GM12878 (cell line): Measurements from ENCODE around the gene SLC17A6. TPM values are rescaled to one million over a fixed set of nuclear protein-coding genes. Genes with fewer than 3 reads are reported as not detected.

Experiments
- ATAC-seq: fragments of 200-7000 bp; cut with Tn5 transposase; 3 replicates; pipeline ENCODE4 v1.9.1; 2020; ENCODE audit warnings: mild to moderate bottlenecking, moderate library complexity
- BruUV-seq: library from RNA; stranded (reverse); fragments of 400-500 nt; replicated peaks from 2 replicates; lab custom pipeline; 2021; lab: Mats Ljungman, UMichigan
- CTCF ChIA-PET: fragments of 300-600 bp; sonication (Branson Sonifier 250); formaldehyde crosslinking; extraction: SDS; loops from one replicate; lab custom pipeline; 2021; ENCODE audit warnings: inconsistent platforms; lab: Yijun Ruan, JAX
- POLR2A ChIA-PET: fragments of 350-600 bp; formaldehyde crosslinking; extraction: SDS; loops from one replicate; lab custom pipeline; 2021; ENCODE audit warnings: inconsistent platforms; lab: Charles Lee
- RAD21 ChIA-PET: fragments of 300-600 bp; sonication (Branson Sonifier 250); formaldehyde crosslinking; loops from one replicate; lab custom pipeline; 2023; ENCODE audit warnings: antibody characterized with exemption; ENCODE audit not compliant: unreplicated experiment; lab: Charles Lee
- SMC1A ChIA-PET: fragments of 300-600 bp; sonication (Branson Sonifier 250); formaldehyde crosslinking; loops from one replicate; lab custom pipeline; 2023; ENCODE audit not compliant: unreplicated experiment, uncharacterized antibody; lab: Charles Lee
- DNase-seq: peaks from one replicate; pipeline ENCODE4 v3.0.0-alpha.2; 2011; ENCODE audit warnings: low read depth, low spot score
- FAIRE-seq: peaks from 3 replicates; lab custom pipeline; 2011; peaks lifted over from hg19 to GRCh38; lab: Jason Lieb, UNC
- H2AFZ ChIP-seq: 2 replicates; pipeline ENCODE4 v1.6.0; 2011; ENCODE audit warnings: low read depth, low read length, control low read depth; ENCODE audit not compliant: control insufficient read depth
- H3K27ac ChIP-seq: 2 replicates; pipeline ENCODE4 v1.5.1; 2011; ENCODE audit warnings: control low read depth; ENCODE audit not compliant: control insufficient read depth, insufficient read depth
- H3K27me3 ChIP-seq, 2 experiments: replicated peaks in 1 of 2; 2 replicates each; pipeline versions ENCODE4 v1.6.0 to v1.6.1; 2011; ENCODE audit warnings: low read length in 1 of 2; ENCODE audit not compliant: control insufficient read depth in 2 of 2, insufficient read depth in 2 of 2
- H3K36me3 ChIP-seq, 2 experiments: 2 replicates each; pipeline ENCODE4 v1.5.1; 2011; ENCODE audit warnings: low read length in 1 of 2; ENCODE audit not compliant: control insufficient read depth in 2 of 2, insufficient read depth in 2 of 2
- H3K4me1 ChIP-seq: 2 replicates; pipeline ENCODE4 v1.6.1; 2011; ENCODE audit warnings: mild to moderate bottlenecking, low read length, moderate library complexity, mixed read lengths; ENCODE audit not compliant: control insufficient read depth, insufficient read depth
- H3K4me2 ChIP-seq: 2 replicates; pipeline ENCODE4 v1.6.0; 2011; ENCODE audit warnings: control low read depth; ENCODE audit not compliant: control insufficient read depth, insufficient read depth
- H3K4me3 ChIP-seq: fragments of 200-600 bp; sonication (generic); 2 replicates; pipeline ENCODE4 v1.5.1; 2016
- H3K79me2 ChIP-seq: 2 replicates; pipeline ENCODE4 v1.6.0; 2011; ENCODE audit warnings: low read length; ENCODE audit not compliant: control insufficient read depth, insufficient read depth
- H3K9ac ChIP-seq: 2 replicates; pipeline ENCODE4 v1.8.0; 2011; ENCODE audit warnings: low read length, control low read depth, mixed read lengths; ENCODE audit not compliant: control insufficient read depth, insufficient read depth
- H3K9me3 ChIP-seq: replicated peaks from 3 replicates; pipeline ENCODE4 v1.5.1; 2011; ENCODE audit warnings: mild to moderate bottlenecking, low read length; ENCODE audit not compliant: control insufficient read depth, insufficient read depth
- H4K20me1 ChIP-seq: 2 replicates; pipeline ENCODE4 v1.6.0; 2011; ENCODE audit not compliant: control insufficient read depth, insufficient read depth
- ATF7 ChIP-seq: fragments of 450-650 bp; IDR thresholded peaks from 2 replicates; pipeline ENCODE4 v1.6.1; 2016; ENCODE audit warnings: low read depth, mild to moderate bottlenecking
- BRCA1 ChIP-seq: IDR thresholded peaks from 2 replicates; pipeline ENCODE4 v1.6.1; 2011; ENCODE audit warnings: low read depth, low read length, improper control_type of control experiment
- EGR1 ChIP-seq, 2 experiments: IDR thresholded peaks; 1 replicate in 1 of 2; 2 replicates in 1 of 2; pipeline ENCODE4 v1.6.1; 2011 to 2012; ENCODE audit warnings: low read depth in 2 of 2, low read length in 2 of 2, borderline replicate concordance in 1 of 2, mild to moderate bottlenecking in 1 of 2, moderate library complexity in 1 of 2
- EP300 ChIP-seq, 2 experiments: fragments of 150-350 bp in 1 of 2; IDR thresholded peaks; 2 replicates each; pipeline ENCODE4 v1.6.1; 2011 to 2012; ENCODE audit warnings: low read depth in 2 of 2, low read length in 2 of 2, borderline replicate concordance in 1 of 2, improper control_type of control experiment in 1 of 2, inconsistent platforms in 1 of 2; ENCODE audit not compliant: control insufficient read depth in 1 of 2
- HDGF ChIP-seq: fragments of 450-650 bp; IDR thresholded peaks from 2 replicates; pipeline ENCODE4 v1.6.1; 2016; ENCODE audit warnings: antibody characterized with exemption
- IRF5 ChIP-seq: fragments of 450-650 bp; IDR thresholded peaks from 2 replicates; pipeline ENCODE4 v1.6.1; 2017; ENCODE audit warnings: borderline replicate concordance
- KDM1A ChIP-seq: fragments of 200-600 bp; sonication (generic); IDR thresholded peaks from 2 replicates; pipeline ENCODE4 v1.6.1; 2016; ENCODE audit warnings: borderline replicate concordance
- POLR2AphosphoS2 ChIP-seq: IDR thresholded peaks from 2 replicates; pipeline ENCODE4 v1.6.1; 2011; ENCODE audit warnings: low read depth, mild to moderate bottlenecking, low read length, improper control_type of control experiment, moderate library complexity
- SMARCA5 ChIP-seq: fragments of 450-650 bp; IDR thresholded peaks from 2 replicates; pipeline ENCODE4 v1.6.1; 2017; ENCODE audit warnings: mild to moderate bottlenecking
- SPI1 ChIP-seq: IDR thresholded peaks from 2 replicates; pipeline ENCODE4 v1.6.1; 2011; ENCODE audit warnings: low read depth, mild to moderate bottlenecking, low read length, moderate library complexity, borderline replicate concordance; ENCODE audit not compliant: insufficient read depth
- SUZ12 ChIP-seq: fragments of 200-600 bp; sonication (generic); IDR thresholded peaks from one replicate; pipeline ENCODE4 v1.6.1; 2018; ENCODE audit warnings: antibody characterized with exemption, mild to moderate bottlenecking; ENCODE audit not compliant: unreplicated experiment
- TARDBP ChIP-seq: IDR thresholded peaks from 2 replicates; pipeline ENCODE4 v1.6.1; 2016; ENCODE audit warnings: borderline replicate concordance
- ZBED1 ChIP-seq: IDR thresholded peaks from 2 replicates; pipeline ENCODE4 v1.6.1; 2016; ENCODE audit warnings: borderline replicate concordance
- ZNF217 ChIP-seq: fragments of 450-650 bp; IDR thresholded peaks from 2 replicates; pipeline ENCODE4 v1.6.1; 2017; ENCODE audit warnings: antibody characterized with exemption, mild to moderate bottlenecking
- WGBS: methylation state at CpG from one replicate; pipeline ENCODE4 v1.1.6; 2016; ENCODE audit warnings: low lambda C conversion rate; ENCODE audit not compliant: insufficient replicate concordance, insufficient coverage; ENCODE audit errors: missing lambda C conversion rate; 5-methylcytosine and 5-hydroxymethylcytosine counted together
- in situ Hi-C: fragments of 300-500 bp; cut with MboI; formaldehyde crosslinking; loops from 9 replicates; pipeline ENCODE4 v1.14.3; 2018; ENCODE audit warnings: mixed read lengths
- intact Hi-C: fragments of 100-400 bp; cut with micrococcal nuclease; formaldehyde crosslinking; loops from one replicate; pipeline ENCODE4 v1.14.2; 2022; ENCODE audit not compliant: unreplicated experiment
- polyA plus RNA-seq, 11 experiments: library from polyadenylated mRNA; depleted of rRNA in 4 of 11; unstranded in 6 of 11; stranded (reverse) in 5 of 11; fragments of >200 nt; fragmentation: Nextera tagmentation in 4 of 11; fragmentation: Illumina TruSeq in 1 of 11; extraction: Ambion mirVana in 4 of 11; extraction: Trizol in 1 of 11; gene quantifications; 1 replicate in 1 of 11; 2 replicates in 10 of 11; pipeline versions ENCODE4 v1.2.1 to v1.2.3, GENCODE V29; 2011 to 2016; ENCODE audit warnings: inconsistent platforms in 2 of 11, missing spikeins in 2 of 11, low read depth in 1 of 11
- total RNA-seq, 4 experiments: library from RNA; depleted of rRNA in 3 of 4; stranded (reverse); fragments of >200 nt in 3 of 4; fragmentation: Illumina TruSeq in 1 of 4; extraction: Trizol in 1 of 4; gene quantifications; 2 replicates each; pipeline versions ENCODE4 v1.2.1 to v1.2.3, GENCODE V29; 2013 to 2021
- TF ChIP-seq, protein P1 (sequence below): fragments of 450-650 bp; IDR thresholded peaks from 2 replicates; pipeline ENCODE4 v1.6.1; 2016; ENCODE audit warnings: mild to moderate bottlenecking, moderate library complexity, borderline replicate concordance

Gene SLC17A6
- total and polyA plus RNA-seq, 10 of the 15 experiments (the other 5 are each of a cell fraction or from before 2014, with no cell fraction given) = not detected

DNA sequence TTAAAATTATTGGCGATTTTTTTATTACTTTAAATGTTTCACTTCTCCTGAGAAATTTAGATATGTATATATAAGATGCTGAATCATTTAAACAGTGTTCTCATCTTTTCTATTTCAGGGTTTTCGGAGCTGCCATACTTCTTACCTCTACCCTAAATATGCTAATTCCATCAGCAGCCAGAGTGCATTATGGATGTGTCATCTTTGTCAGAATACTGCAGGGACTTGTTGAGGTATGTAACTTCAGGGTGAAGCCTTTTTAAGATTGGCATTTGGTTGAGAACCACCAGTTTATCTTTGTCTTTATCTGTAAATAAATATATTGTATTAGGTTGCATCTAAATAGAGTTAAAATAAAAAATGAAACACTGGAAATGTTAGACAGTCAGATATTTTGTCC, 21.1 kb downstream of the SLC17A6 start:
- Histone ChIP-seq H2AFZ (no peak overlapping the region), H4K20me1 (no peaks in the 10 kb centered on the region), H3K79me2 (no peaks in the 10 kb centered on the region), H3K36me3 (no peaks in the 10 kb centered on the region), H3K4me3 (no peak overlapping the region), H3K4me2 (no peak overlapping the region), H3K9me3 (no peaks in the 10 kb centered on the region), H3K27me3 (no peaks in the 10 kb centered on the region; a peak in 1 of 4 replicates), H3K9ac (no peak overlapping the region), H3K27ac (no peak overlapping the region), H3K4me1 (no peaks in the 10 kb centered on the region)
- POLR2A ChIA-PET = no interaction called here
- 21% methylated on average over 2 of the region's 2 CpGs for WGBS
- in situ Hi-C loops (no loop called here), intact Hi-C loops (no loop called here)
- no peak for ATAC-seq
- CTCF ChIA-PET = interaction anchor here (2.8 kb wide), 1 partner anchor 8 kb away, joined by 10 read pairs; no protein-coding TSS in a partner anchor
- SMC1A ChIA-PET = no interaction called here
- TF ChIP-seq BRCA1 = no peak
- TF ChIP-seq POLR2AphosphoS2 = no peak
- no peak for TF ChIP-seq ZBED1
- TF ChIP-seq KDM1A = no peak
- no peak for TF ChIP-seq SMARCA5
- no peak for TF ChIP-seq IRF5
- TF ChIP-seq ATF7 = no peak
- TF ChIP-seq, protein P1, sequence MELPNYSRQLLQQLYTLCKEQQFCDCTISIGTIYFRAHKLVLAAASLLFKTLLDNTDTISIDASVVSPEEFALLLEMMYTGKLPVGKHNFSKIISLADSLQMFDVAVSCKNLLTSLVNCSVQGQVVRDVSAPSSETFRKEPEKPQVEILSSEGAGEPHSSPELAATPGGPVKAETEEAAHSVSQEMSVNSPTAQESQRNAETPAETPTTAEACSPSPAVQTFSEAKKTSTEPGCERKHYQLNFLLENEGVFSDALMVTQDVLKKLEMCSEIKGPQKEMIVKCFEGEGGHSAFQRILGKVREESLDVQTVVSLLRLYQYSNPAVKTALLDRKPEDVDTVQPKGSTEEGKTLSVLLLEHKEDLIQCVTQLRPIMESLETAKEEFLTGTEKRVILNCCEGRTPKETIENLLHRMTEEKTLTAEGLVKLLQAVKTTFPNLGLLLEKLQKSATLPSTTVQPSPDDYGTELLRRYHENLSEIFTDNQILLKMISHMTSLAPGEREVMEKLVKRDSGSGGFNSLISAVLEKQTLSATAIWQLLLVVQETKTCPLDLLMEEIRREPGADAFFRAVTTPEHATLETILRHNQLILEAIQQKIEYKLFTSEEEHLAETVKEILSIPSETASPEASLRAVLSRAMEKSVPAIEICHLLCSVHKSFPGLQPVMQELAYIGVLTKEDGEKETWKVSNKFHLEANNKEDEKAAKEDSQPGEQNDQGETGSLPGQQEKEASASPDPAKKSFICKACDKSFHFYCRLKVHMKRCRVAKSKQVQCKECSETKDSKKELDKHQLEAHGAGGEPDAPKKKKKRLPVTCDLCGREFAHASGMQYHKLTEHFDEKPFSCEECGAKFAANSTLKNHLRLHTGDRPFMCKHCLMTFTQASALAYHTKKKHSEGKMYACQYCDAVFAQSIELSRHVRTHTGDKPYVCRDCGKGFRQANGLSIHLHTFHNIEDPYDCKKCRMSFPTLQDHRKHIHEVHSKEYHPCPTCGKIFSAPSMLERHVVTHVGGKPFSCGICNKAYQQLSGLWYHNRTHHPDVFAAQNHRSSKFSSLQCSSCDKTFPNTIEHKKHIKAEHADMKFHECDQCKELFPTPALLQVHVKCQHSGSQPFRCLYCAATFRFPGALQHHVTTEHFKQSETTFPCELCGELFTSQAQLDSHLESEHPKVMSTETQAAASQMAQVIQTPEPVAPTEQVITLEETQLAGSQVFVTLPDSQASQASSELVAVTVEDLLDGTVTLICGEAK = no peak
- no peak for TF ChIP-seq HDGF
- no peak for TF ChIP-seq EGR1 (IDR thresholded peaks at IDR 0.05; ENCODE audit: borderline replicate concordance in 1 of 2, low read depth in 2 of 2, low read length in 2 of 2)
- TF ChIP-seq EP300 (IDR thresholded peaks at IDR 0.05; ENCODE audit: borderline replicate concordance in 1 of 2, control insufficient read depth in 1 of 2, low read depth in 2 of 2, low read length in 2 of 2) = no peak
- TF ChIP-seq ZNF217 = no peak
- no peak for TF ChIP-seq SUZ12
- no peak for TF ChIP-seq TARDBP
- no peak for TF ChIP-seq SPI1
- FAIRE-seq = no peak
- no TSS peak for BruUV-seq
- RAD21 ChIA-PET = no interaction called here
- no peak for DNase-seq
